GM23338 (cell line): ENCODE data around the gene PILRB. TPM values are rescaled to one million over a fixed set of nuclear protein-coding genes. Genes with fewer than 3 reads are reported as not detected.

Experiments used
- ATAC-seq: fragments of 200-7000 bp; cut with Tn5 transposase; 3 replicates; pipeline ENCODE4 v1.9.1; 2020
- DNase-seq: peaks from one replicate; pipeline ENCODE4 v3.0.0-alpha.2; 2015; ENCODE audit warnings: low spot score
- H2AFZ ChIP-seq: fragments of 200-600 bp; sonication (generic); 2 replicates; pipeline ENCODE4 v1.8.0; 2016; ENCODE audit warnings: antibody characterized with exemption, mild to moderate bottlenecking, moderate library complexity
- H3F3A ChIP-seq: fragments of 200-600 bp; sonication (generic); replicated peaks from 2 replicates; pipeline ENCODE4 v1.8.0; 2017; ENCODE audit warnings: antibody characterized with exemption, mixed run types, low read depth
- H3K27ac ChIP-seq: fragments of 200-600 bp; sonication (generic); 2 replicates; pipeline ENCODE4 v1.6.1; 2016; ENCODE audit warnings: low read depth
- H3K27me3 ChIP-seq: fragments of 200-600 bp; sonication (generic); 2 replicates; pipeline ENCODE4 v1.8.0; 2016; ENCODE audit warnings: mild to moderate bottlenecking, mixed run types, moderate library complexity; ENCODE audit not compliant: insufficient read depth
- H3K36me3 ChIP-seq: fragments of 200-600 bp; sonication (generic); 2 replicates; pipeline ENCODE4 v1.8.0; 2016; ENCODE audit warnings: mild to moderate bottlenecking; ENCODE audit not compliant: insufficient read depth
- H3K4me1 ChIP-seq: fragments of 200-600 bp; sonication (generic); 2 replicates; pipeline ENCODE4 v1.8.0; 2016; ENCODE audit warnings: mild to moderate bottlenecking, moderate library complexity; ENCODE audit not compliant: insufficient read depth
- H3K4me2 ChIP-seq: fragments of 200-600 bp; sonication (generic); 2 replicates; pipeline ENCODE4 v1.7.1; 2017; ENCODE audit warnings: mixed run types
- H3K4me3 ChIP-seq: fragments of 200-600 bp; sonication (generic); 2 replicates; pipeline ENCODE4 v1.6.1; 2016; ENCODE audit warnings: mixed run types
- H3K79me2 ChIP-seq: fragments of 200-600 bp; sonication (generic); replicated peaks from 2 replicates; pipeline ENCODE4 v1.8.0; 2017; ENCODE audit warnings: mild to moderate bottlenecking; ENCODE audit not compliant: insufficient read depth
- H3K9me2 ChIP-seq: fragments of 200-600 bp; sonication (generic); 2 replicates; pipeline ENCODE4 v1.8.0; 2017; ENCODE audit not compliant: insufficient read depth
- H4K20me1 ChIP-seq: fragments of 200-600 bp; sonication (generic); replicated peaks from 2 replicates; pipeline ENCODE4 v1.8.0; 2017; ENCODE audit warnings: mild to moderate bottlenecking; ENCODE audit not compliant: insufficient read depth
- H3K27ac Mint-ChIP-seq: 2 replicates; pipeline ENCODE4 v1.8.0; 2020; ENCODE audit warnings: inconsistent platforms, mild to moderate bottlenecking, moderate library complexity, mixed read lengths
- H3K27me3 Mint-ChIP-seq: 3 replicates; pipeline ENCODE4 v1.8.0; 2022; ENCODE audit warnings: low read depth, mild to moderate bottlenecking, moderate library complexity, mixed read lengths, inconsistent platforms; ENCODE audit not compliant: insufficient read depth, poor library complexity
- H3K36me3 Mint-ChIP-seq: 3 replicates; pipeline ENCODE4 v1.8.0; 2021; ENCODE audit warnings: low read depth, mild to moderate bottlenecking, inconsistent platforms, moderate library complexity, mixed read lengths
- H3K4me1 Mint-ChIP-seq: 3 replicates; pipeline ENCODE4 v1.8.0; 2020; ENCODE audit warnings: mild to moderate bottlenecking, inconsistent platforms, mixed read lengths
- H3K4me3 Mint-ChIP-seq: 3 replicates; pipeline ENCODE4 v1.8.0; 2021; ENCODE audit warnings: moderate library complexity, mild to moderate bottlenecking, inconsistent platforms, mixed read lengths
- H3K9me3 Mint-ChIP-seq: 3 replicates; pipeline ENCODE4 v1.8.0; 2020; ENCODE audit warnings: moderate library complexity, mild to moderate bottlenecking, inconsistent platforms, mixed read lengths
- CREB1 ChIP-seq: fragments of 250-450 bp; sonication (Bioruptor Pico); IDR thresholded peaks from 2 replicates; pipeline ENCODE4 v1.5.0; 2020; ENCODE audit warnings: low read depth, mild to moderate bottlenecking, moderate library complexity
- CTCF ChIP-seq, 2 experiments: fragments of 200-600 bp in 1 of 2; sonication (generic) in 1 of 2; conservative IDR thresholded peaks; 2 replicates each; pipeline versions ENCODE4 v1.5.1 to v1.6.1; 2016 to 2017; ENCODE audit warnings: antibody characterized with exemption in 2 of 2, low read depth in 2 of 2, mild to moderate bottlenecking in 2 of 2, moderate library complexity in 1 of 2
- ETS1 ChIP-seq: IDR thresholded peaks from 2 replicates; pipeline ENCODE4 v1.6.1; 2016; ENCODE audit warnings: antibody characterized with exemption
- EZH2 ChIP-seq: fragments of 200-600 bp; sonication (generic); IDR thresholded peaks from one replicate; pipeline ENCODE4 v1.8.0; 2017; ENCODE audit warnings: antibody characterized with exemption, mild to moderate bottlenecking, low read depth; ENCODE audit not compliant: unreplicated experiment
- EZH2phosphoT487 ChIP-seq: fragments of 200-600 bp; sonication (generic); IDR thresholded peaks from one replicate; pipeline ENCODE4 v1.8.1; 2018; ENCODE audit warnings: antibody characterized with exemption; ENCODE audit not compliant: unreplicated experiment
- JUNB ChIP-seq: IDR thresholded peaks from one replicate; pipeline ENCODE4 v1.6.1; 2016; ENCODE audit warnings: antibody characterized with exemption; ENCODE audit not compliant: unreplicated experiment
- NANOG ChIP-seq: IDR thresholded peaks from 2 replicates; pipeline ENCODE4 v1.6.1; 2016; ENCODE audit warnings: antibody characterized with exemption, borderline replicate concordance
- POLR2AphosphoS5 ChIP-seq: IDR thresholded peaks from 2 replicates; pipeline ENCODE4 v1.6.1; 2016; ENCODE audit warnings: antibody characterized with exemption, low read depth
- STAT1 ChIP-seq: IDR thresholded peaks from one replicate; pipeline ENCODE4 v1.6.1; 2016; ENCODE audit warnings: antibody characterized with exemption; ENCODE audit not compliant: unreplicated experiment
- ZNF114 ChIP-seq: fragments of 250-450 bp; sonication (Bioruptor Pico); IDR thresholded peaks from 2 replicates; pipeline ENCODE4 v1.5.0; 2020; ENCODE audit warnings: mild to moderate bottlenecking, moderate library complexity
- ZNF331 ChIP-seq: fragments of 250-450 bp; sonication (Bioruptor Pico); IDR thresholded peaks from 2 replicates; pipeline ENCODE4 v1.5.0; 2020; ENCODE audit warnings: low read depth, mild to moderate bottlenecking, moderate library complexity
- polyA plus RNA-seq: library from polyadenylated mRNA; unstranded; fragments of >200 nt; fragmentation: Nextera tagmentation; extraction: Ambion mirVana; gene quantifications from 2 replicates; pipeline ENCODE4 v1.2.1, GENCODE V29; 2016
- total RNA-seq: library from RNA; depleted of rRNA; stranded (reverse); fragments of >200 nt; shearing (Covaris generic); gene quantifications from 2 replicates; pipeline ENCODE4 v1.2.3, GENCODE V29; 2014

The PILRB gene
- total and polyA plus RNA-seq, 2 experiments from 2014 or later = 25.3 to 43.0 TPM

GRCh38 chr7:100346921-100347320 is 11.0 kb upstream of the PILRB start:
- ATAC-seq = no peak
- Mint-ChIP-seq H3K27me3 (peaks cover 9% of the 10 kb centered on the region), H3K36me3 (peaks cover 81% of the 10 kb centered on the region), H3K9me3 (no peaks in the 10 kb centered on the region), H3K27ac (no peak overlapping the region), H3K4me3 (no peak overlapping the region), H3K4me1 (peaks cover 4% of the 10 kb centered on the region; the same call in 2 of the 3 replicates)
- no peaks in the 10 kb centered on the region for H3K4me1 ChIP-seq
- no peaks in the 10 kb centered on the region for H3K9me2 ChIP-seq
- H4K20me1 ChIP-seq = peaks cover 28% of the 10 kb centered on the region
- H3K4me2 ChIP-seq = no peak overlapping the region
- H3K27me3 ChIP-seq = no peaks in the 10 kb centered on the region
- TF ChIP-seq NANOG = no peak
- no peak for TF ChIP-seq CTCF (conservative IDR thresholded peaks at IDR 0.05; ENCODE audit: low read depth in 2 of 2)
- TF ChIP-seq ZNF331 (CRISPR knock-in tag) = no peak
- TF ChIP-seq CREB1 (CRISPR knock-in tag) = no peak
- no peak for TF ChIP-seq EZH2phosphoT487
- no peak for TF ChIP-seq POLR2AphosphoS5
- TF ChIP-seq JUNB = no peak
- no peak for TF ChIP-seq ZNF114 (CRISPR knock-in tag)
- TF ChIP-seq STAT1 = no peak
- no peak for TF ChIP-seq EZH2
- no peak overlapping the region for H3K4me3 ChIP-seq
- peaks cover 6% of the 10 kb centered on the region; the same call in 1 of the 2 replicates for H3K79me2 ChIP-seq
- H3F3A ChIP-seq = peaks cover 4% of the 10 kb centered on the region; the same call in 1 of the 2 replicates
- peaks cover 37% of the 10 kb centered on the region for H3K36me3 ChIP-seq
- H3K27ac ChIP-seq = no peak overlapping the region
- no peak overlapping the region for H2AFZ ChIP-seq
- DNase-seq = no peak

- Mint-ChIP-seq H3K4me1 (peaks cover 4% of the 10 kb centered on the region; the same call in 2 of the 3 replicates), H3K36me3 (peaks cover 77% of the 10 kb centered on the region), H3K4me3 (no peak overlapping the region), H3K27me3 (peaks cover 11% of the 10 kb centered on the region), H3K9me3 (no peaks in the 10 kb centered on the region), H3K27ac (no peak overlapping the region)
- Histone ChIP-seq H3K4me1 (no peaks in the 10 kb centered on the region), H3K9me2 (no peaks in the 10 kb centered on the region), H3K27me3 (no peaks in the 10 kb centered on the region), H3K79me2 (peaks cover 6% of the 10 kb centered on the region; the same call in 1 of the 2 replicates), H3K4me3 (no peak overlapping the region), H2AFZ (no peak overlapping the region), H3K4me2 (no peak overlapping the region), H4K20me1 (peaks cover 28% of the 10 kb centered on the region), H3K36me3 (peaks cover 37% of the 10 kb centered on the region), H3F3A (no peaks in the 10 kb centered on the region; the same call in 1 of the 2 replicates), H3K27ac (no peak overlapping the region)
- DNase-seq = no peak
- ATAC-seq = no peak
- no peak for TF ChIP-seq ETS1
Measured at GRCh38 chr7:100348805-100349204, 9.1 kb upstream of the PILRB start.
